Peyer's patch (tissue), 4 donors: ENCODE data around the gene RAI14. TPM values are rescaled to one million over a fixed set of nuclear protein-coding genes. Genes with fewer than 3 reads are reported as not detected.

Source experiments
- DNase-seq, 3 donors: peaks; one replicate each; pipeline ENCODE4 v3.0.0-alpha.2; 2017 to 2019
- H3K27ac ChIP-seq, 4 donors: fragments of 200-600 bp; sonication (generic); one replicate each; pipeline ENCODE4 v1.5.1; 2016 to 2019
- H3K27me3 ChIP-seq, 2 donors: fragments of 200-600 bp; sonication (generic); one replicate each; pipeline ENCODE4 v1.5.1; 2019
- H3K36me3 ChIP-seq, 3 donors: fragments of 200-600 bp; sonication (generic); one replicate each; pipeline ENCODE4 v1.5.1; 2016 to 2019
- H3K4me1 ChIP-seq, 4 donors: fragments of 200-600 bp; sonication (generic); one replicate each; pipeline ENCODE4 v1.5.1; 2016 to 2019
- H3K4me3 ChIP-seq, 4 donors: fragments of 200-600 bp; sonication (generic); 1 replicate in 3 of 4; 2 replicates in 1 of 4; pipeline ENCODE4 v1.5.1; 2016 to 2019; ENCODE audit warnings: mild to moderate bottlenecking in 1 of 4
- H3K9me3 ChIP-seq, 4 donors: fragments of 200-600 bp; sonication (generic); one replicate each; pipeline ENCODE4 v1.5.1; 2016 to 2019; ENCODE audit warnings: mild to moderate bottlenecking in 1 of 4
- CTCF ChIP-seq, 6 experiments: fragments of 450-650 bp in 4 of 6; fragments of 200-600 bp in 2 of 6; sonication (generic) in 1 of 6; IDR thresholded peaks; one replicate each; pipeline ENCODE4 v1.5.1; 2017 to 2019; ENCODE audit warnings: antibody characterized with exemption in 6 of 6, mild to moderate bottlenecking in 3 of 6, moderate library complexity in 1 of 6
- POLR2A ChIP-seq, 2 donors: fragments of 450-650 bp; IDR thresholded peaks; one replicate each; pipeline ENCODE4 v1.5.1; 2017; ENCODE audit warnings: antibody characterized with exemption in 2 of 2, mild to moderate bottlenecking in 2 of 2, moderate library complexity in 2 of 2
- total RNA-seq, 4 donors: library from RNA; depleted of rRNA; stranded (reverse); fragments of >200 nt; gene quantifications; one replicate each; pipeline ENCODE4 v1.1.0, GENCODE V29; 2016

Gene RAI14
- total RNA-seq, 4 donors from 2014 or later: 5.0 to 182 (median 6.4) TPM

GRCh38 chr5:34849253-34849652, 193.1 kb downstream of the RAI14 start:
- Histone ChIP-seq H3K27me3 (no peaks in the 10 kb centered on the region), H3K4me3 (no peak overlapping the region), H3K27ac (no peak overlapping the region), H3K36me3 (no peaks in the 10 kb centered on the region), H3K4me1 (no peaks in the 10 kb centered on the region), H3K9me3 (no peaks in the 10 kb centered on the region)
- DNase-seq: no peak
- no peak for TF ChIP-seq CTCF (IDR thresholded peaks at IDR 0.05)
- no peak for TF ChIP-seq POLR2A (IDR thresholded peaks at IDR 0.05)

GRCh38 chr5:34854459-34855174, 198.5 kb downstream of the RAI14 start:
- H3K4me3 ChIP-seq: no peak overlapping the region
- H3K27ac ChIP-seq: no peak overlapping the region
- no peaks in the 10 kb centered on the region for H3K4me1 ChIP-seq
- no peak for TF ChIP-seq CTCF (IDR thresholded peaks at IDR 0.05)
- no peak for TF ChIP-seq POLR2A (IDR thresholded peaks at IDR 0.05)
- no peaks in the 10 kb centered on the region for H3K27me3 ChIP-seq
- H3K36me3 ChIP-seq: no peaks in the 10 kb centered on the region
- no peak for DNase-seq
- H3K9me3 ChIP-seq: no peaks in the 10 kb centered on the region

- Histone ChIP-seq H3K27ac (no peak overlapping the region), H3K27me3 (no peaks in the 10 kb centered on the region), H3K9me3 (no peaks in the 10 kb centered on the region), H3K4me3 (no peak overlapping the region), H3K36me3 (no peaks in the 10 kb centered on the region), H3K4me1 (no peaks in the 10 kb centered on the region)
- no peak for DNase-seq
- TF ChIP-seq CTCF (IDR thresholded peaks at IDR 0.05): no peak
- TF ChIP-seq POLR2A (IDR thresholded peaks at IDR 0.05): no peak
Observed at GRCh38 chr5:34857161-34857560, 201.0 kb downstream of the RAI14 start.

- no peaks in the 10 kb centered on the region for H3K27me3 ChIP-seq
- no peaks in the 10 kb centered on the region for H3K36me3 ChIP-seq
- DNase-seq: no peak
- no peaks in the 10 kb centered on the region for H3K9me3 ChIP-seq
- TF ChIP-seq POLR2A (IDR thresholded peaks at IDR 0.05) (no peak), CTCF (IDR thresholded peaks at IDR 0.05) (no peak)
- no peak overlapping the region for H3K27ac ChIP-seq
- no peak overlapping the region for H3K4me3 ChIP-seq
- H3K4me1 ChIP-seq: no peaks in the 10 kb centered on the region
Observed at GRCh38 chr5:34857894-34858293, 201.8 kb downstream of the RAI14 start.

- Histone ChIP-seq H3K9me3 (no peaks in the 10 kb centered on the region), H3K27me3 (no peaks in the 10 kb centered on the region), H3K36me3 (no peaks in the 10 kb centered on the region), H3K27ac (no peak overlapping the region), H3K4me1 (no peaks in the 10 kb centered on the region), H3K4me3 (no peak overlapping the region)
- TF ChIP-seq CTCF (IDR thresholded peaks at IDR 0.05): no peak
- TF ChIP-seq POLR2A (IDR thresholded peaks at IDR 0.05): no peak
- no peak for DNase-seq
Observed at GRCh38 chr5:34858790-34859189, 202.7 kb downstream of the RAI14 start.
